K562 (cell line): ENCODE results near the gene GRIA4. TPM values are rescaled to one million over a fixed set of nuclear protein-coding genes. Genes with fewer than 3 reads are reported as not detected.

Experiments used
- ATAC-seq: fragments of 200-7000 bp; cut with Tn5 transposase; 3 replicates; pipeline ENCODE4 v1.9.1; 2020; ENCODE audit warnings: moderate library complexity
- BruUV-seq: library from RNA; stranded (reverse); fragments of 400-500 nt; replicated peaks from 2 replicates; lab custom pipeline; 2021; lab: Mats Ljungman, UMichigan
- CTCF ChIA-PET: fragments of 300-600 bp; formaldehyde crosslinking; extraction: SDS; loops from one replicate; lab custom pipeline; 2021; ENCODE audit warnings: low intra/inter-chr PET ratio; lab: Yijun Ruan, JAX
- POLR2A ChIA-PET: fragments of 300-600, 350-650 bp; sonication (Branson Sonifier 250); formaldehyde crosslinking; extraction: SDS; loops from one replicate; lab custom pipeline; 2021; ENCODE audit warnings: antibody characterized with exemption, inconsistent platforms; lab: Yijun Ruan, JAX
- DNase-seq, 4 experiments: peaks; one replicate each; pipeline versions ENCODE4 v3.0.0 to v3.0.0-alpha.2; 2011 to 2018; ENCODE audit warnings: low spot score in 3 of 4, mixed read lengths in 3 of 4; ENCODE audit errors: extremely low read depth in 1 of 4
- FAIRE-seq: peaks from 2 replicates; lab custom pipeline; 2011; peaks lifted over from hg19 to GRCh38; lab: Jason Lieb, UNC
- H2AFZ ChIP-seq: 2 replicates; pipeline ENCODE4 v1.6.0; 2011; ENCODE audit warnings: low read depth, low read length, control low read depth, inconsistent platforms
- H3K27ac ChIP-seq: fragments of 200-600 bp; 3 replicates; pipeline ENCODE4 v1.8.0; 2011; ENCODE audit warnings: low read depth, mild to moderate bottlenecking, control low read depth, inconsistent platforms, low read length, moderate library complexity, mixed read lengths; ENCODE audit errors: extremely low read depth
- H3K27me3 ChIP-seq, 2 experiments: fragments of 300-600 bp in 1 of 2; 2 replicates in 1 of 2; 3 replicates in 1 of 2; pipeline versions ENCODE4 v1.6.0 to v1.8.0; 2011; ENCODE audit warnings: inconsistent platforms in 2 of 2, low read length in 2 of 2, mild to moderate bottlenecking in 1 of 2, mixed read lengths in 1 of 2, moderate library complexity in 1 of 2; ENCODE audit not compliant: control insufficient read depth in 2 of 2, insufficient read depth in 2 of 2
- H3K36me3 ChIP-seq: fragments of 300-600 bp; 3 replicates; pipeline ENCODE4 v1.8.0; 2011; ENCODE audit warnings: mild to moderate bottlenecking, low read length, inconsistent platforms; ENCODE audit not compliant: control insufficient read depth, insufficient read depth
- H3K4me1 ChIP-seq, 2 experiments: fragments of 200-600 bp in 1 of 2; replicated peaks in 1 of 2; 2 replicates in 1 of 2; 3 replicates in 1 of 2; pipeline versions ENCODE4 v1.5.1 to v1.8.0; 2011; ENCODE audit warnings: inconsistent platforms in 2 of 2, low read length in 2 of 2, mild to moderate bottlenecking in 1 of 2, mixed read lengths in 1 of 2, moderate library complexity in 1 of 2; ENCODE audit not compliant: control insufficient read depth in 2 of 2, insufficient read depth in 2 of 2
- H3K4me2 ChIP-seq: 2 replicates; pipeline ENCODE4 v1.6.1; 2011; ENCODE audit warnings: low read length, control low read depth, inconsistent platforms, mixed read lengths; ENCODE audit not compliant: insufficient read depth
- H3K4me3 ChIP-seq: fragments of 200-600 bp; sonication (generic), shearing (Covaris generic); 2 replicates; pipeline ENCODE4 v1.5.1; 2016; ENCODE audit warnings: control low read depth, inconsistent platforms
- H3K79me2 ChIP-seq: fragments of 200-600 bp; 3 replicates; pipeline ENCODE4 v1.8.0; 2011; ENCODE audit warnings: low read length, inconsistent platforms; ENCODE audit not compliant: control insufficient read depth, insufficient read depth
- H3K9ac ChIP-seq, 2 experiments: 2 replicates each; pipeline versions ENCODE4 v1.6.0 to v1.6.1; 2011; ENCODE audit warnings: low read depth in 2 of 2, low read length in 2 of 2, control low read depth in 1 of 2, inconsistent platforms in 1 of 2, mild to moderate bottlenecking in 1 of 2, mixed read lengths in 1 of 2; ENCODE audit not compliant: insufficient read depth in 1 of 2
- H3K9me1 ChIP-seq: one replicate; pipeline ENCODE4 v1.6.0; 2011; ENCODE audit warnings: inconsistent platforms, mild to moderate bottlenecking, low read length, moderate library complexity; ENCODE audit not compliant: control insufficient read depth, insufficient read depth
- H3K9me3 ChIP-seq: replicated peaks from 2 replicates; pipeline ENCODE4 v1.5.1; 2011; ENCODE audit warnings: low read depth, low read length, inconsistent platforms; ENCODE audit not compliant: control insufficient read depth, insufficient read depth
- H4K20me1 ChIP-seq: replicated peaks from 2 replicates; pipeline ENCODE4 v1.6.1; 2011; ENCODE audit warnings: low read length, inconsistent platforms, mixed read lengths; ENCODE audit not compliant: control insufficient read depth, insufficient read depth
- RFX1 ChIP-seq: fragments of 450-650 bp; IDR thresholded peaks from 2 replicates; pipeline ENCODE4 v1.6.1; 2016; ENCODE audit warnings: mild to moderate bottlenecking, moderate library complexity
- ZC3H11A ChIP-seq: IDR thresholded peaks from 2 replicates; pipeline ENCODE4 v1.6.1; 2012; ENCODE audit warnings: low read depth, low read length, improper control_type of control experiment
- ZNF518B ChIP-seq: fragments of 250-450 bp; sonication (Bioruptor Pico); IDR thresholded peaks from 2 replicates; pipeline ENCODE4 v1.5.0; 2021; ENCODE audit warnings: mild to moderate bottlenecking, moderate library complexity
- ZNF561 ChIP-seq: fragments of 450-650 bp; formaldehyde crosslinking; conservative IDR thresholded peaks from 2 replicates; pipeline ENCODE4 v1.4.0; 2020; ENCODE audit warnings: mild to moderate bottlenecking, moderate library complexity
- WGBS: fragments of 100-300 bp; shearing (Covaris generic); methylation state at CpG from one replicate; pipeline ENCODE4 v1.1.6; 2016; ENCODE audit warnings: low coverage, mixed read lengths; ENCODE audit not compliant: insufficient coverage; ENCODE audit errors: missing lambda C conversion rate; 5-methylcytosine and 5-hydroxymethylcytosine counted together
- in situ Hi-C: fragments of 300-500 bp; cut with MboI; formaldehyde crosslinking; loops from 4 replicates; pipeline ENCODE4 v1.15.0; 2018; ENCODE audit warnings: inconsistent platforms, mixed read lengths
- intact Hi-C: fragments of 100-400 bp; cut with micrococcal nuclease; formaldehyde crosslinking; loops from 2 replicates; pipeline ENCODE4 v1.14.2; 2022
- polyA plus RNA-seq, 8 experiments: library from polyadenylated mRNA; depleted of rRNA in 4 of 8; stranded (reverse) in 5 of 8; unstranded in 3 of 8; fragments of >200 nt; fragmentation: Nextera tagmentation in 2 of 8; fragmentation: Illumina TruSeq in 1 of 8; extraction: Ambion mirVana in 2 of 8; extraction: Trizol in 1 of 8; gene quantifications; 2 replicates each; pipeline versions ENCODE4 v1.2.1 to v1.2.3, GENCODE V29; 2011 to 2014; ENCODE audit warnings: inconsistent platforms in 1 of 8, missing spikeins in 1 of 8
- total RNA-seq, 7 experiments: library from RNA; depleted of rRNA in 6 of 7; stranded (reverse); fragments of >200 nt in 6 of 7; fragmentation: Illumina TruSeq in 2 of 7; extraction: Trizol in 2 of 7; gene quantifications; 2 replicates each; pipeline versions ENCODE4 v1.2.1 to v1.2.3, GENCODE V29; 2011 to 2021; ENCODE audit warnings: low replicate concordance in 1 of 7

The GRIA4 gene
- total and polyA plus RNA-seq, 9 of the 15 experiments (the other 6 are each of a cell fraction or from before 2014, with no cell fraction given) = not detected

GRCh38 chr11:106030609-106031008 is 420.7 kb downstream of the GRIA4 start:
- Histone ChIP-seq H3K4me1 (no peaks in the 10 kb centered on the region), H2AFZ (no peak overlapping the region), H3K4me2 (no peak overlapping the region), H3K9me1 (no peaks in the 10 kb centered on the region), H3K27ac (no peak overlapping the region), H3K27me3 (no peaks in the 10 kb centered on the region), H3K9me3 (no peaks in the 10 kb centered on the region), H3K36me3 (no peaks in the 10 kb centered on the region), H3K9ac (no peak overlapping the region), H3K79me2 (no peaks in the 10 kb centered on the region), H4K20me1 (no peaks in the 10 kb centered on the region), H3K4me3 (no peak overlapping the region)
- 7% methylated on average over 4 of the region's 4 CpGs for WGBS
- TF ChIP-seq RFX1 = peak; percentile 67
- no peak for TF ChIP-seq ZNF561 (CRISPR knock-in tag)
- TF ChIP-seq ZC3H11A = no peak
- TF ChIP-seq ZNF518B = no peak
- no TSS peak for BruUV-seq
- ChIA-PET POLR2A (no interaction called here), CTCF (no interaction called here)
- intact Hi-C loops (no loop called here), in situ Hi-C loops (no loop called here)
- DNase-seq = no peak
- no peak for ATAC-seq
- FAIRE-seq = no peak
